ENCODE measurements around the gene PTH2.
A peak's percentile ranks its signal among the peaks of the same experiment; 100 is the strongest.
"Not testable (repeated sequence)": the region's sequence is repeated elsewhere in the genome, so short reads cannot be mapped to it uniquely, and the experiment has no call there.

The PTH2 gene

DNA sequence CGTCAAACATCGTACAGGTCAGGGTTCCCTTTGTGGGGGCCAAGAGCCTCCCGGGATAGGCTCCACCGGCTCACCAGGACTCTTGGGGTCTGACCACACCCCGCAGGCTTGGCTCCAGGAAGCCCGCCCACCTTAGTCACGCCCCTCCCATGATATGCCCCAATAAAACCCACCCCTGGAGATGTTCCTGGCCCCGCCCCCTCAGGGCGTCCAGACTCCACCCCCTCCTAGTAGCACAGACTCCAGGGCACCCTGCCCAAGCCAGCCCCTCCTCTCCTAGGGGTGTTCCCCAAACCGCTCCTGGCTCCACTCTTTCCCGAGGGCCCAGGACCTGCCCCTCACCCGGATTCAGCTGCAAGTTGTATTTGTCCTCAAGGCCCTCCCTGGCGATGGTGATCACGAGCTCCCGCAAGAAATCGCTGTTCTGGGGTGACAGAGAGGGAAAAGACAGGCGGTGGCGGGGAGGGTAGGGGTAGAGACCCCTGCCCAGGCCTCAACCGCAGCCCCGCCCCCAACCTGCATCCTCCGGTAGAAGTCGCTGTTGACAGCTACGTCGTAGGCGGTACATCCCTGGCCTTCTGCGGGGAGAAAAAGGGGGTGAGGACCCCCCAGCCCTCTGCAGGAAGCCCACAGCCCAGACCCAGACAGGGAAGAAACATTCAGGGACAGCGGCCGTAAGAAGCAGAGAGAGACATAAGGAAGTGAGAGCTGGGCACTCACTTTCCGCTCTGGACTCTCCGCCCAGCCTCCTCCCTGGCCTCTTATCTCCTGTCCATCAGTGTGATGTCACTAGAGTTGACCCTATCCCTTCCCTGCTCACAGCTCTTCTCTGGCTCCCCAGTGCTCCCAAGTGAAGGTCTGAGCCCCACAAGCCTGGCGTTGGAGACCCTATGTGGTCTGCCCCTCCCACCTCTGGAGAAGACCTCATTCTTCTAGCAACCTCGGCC lies 24.5 kb upstream of the PTH2 start:
- peak; percentile 63 to 72 for DNase-seq

DNA sequence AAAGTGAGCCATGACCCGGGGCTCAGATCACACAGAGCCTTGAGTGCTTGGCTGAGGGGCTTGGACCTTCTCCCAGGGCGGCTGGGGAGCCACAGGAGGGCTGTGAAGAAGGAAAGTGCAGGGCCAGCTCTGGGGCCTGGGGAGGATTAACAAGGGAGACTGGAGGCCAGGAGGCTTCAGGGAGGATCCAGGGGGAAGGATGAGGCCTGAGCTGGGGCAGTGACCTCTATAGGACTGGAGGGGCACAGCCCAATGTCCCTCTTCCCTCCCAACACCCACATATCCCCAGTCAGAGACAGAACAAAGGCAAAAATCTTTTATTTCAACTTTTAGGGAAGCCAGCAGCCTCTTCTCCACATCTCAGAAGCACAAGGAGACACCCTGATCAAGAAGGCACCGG lies 22.8 kb upstream of the PTH2 start:
- DNase-seq = no peak

DNA sequence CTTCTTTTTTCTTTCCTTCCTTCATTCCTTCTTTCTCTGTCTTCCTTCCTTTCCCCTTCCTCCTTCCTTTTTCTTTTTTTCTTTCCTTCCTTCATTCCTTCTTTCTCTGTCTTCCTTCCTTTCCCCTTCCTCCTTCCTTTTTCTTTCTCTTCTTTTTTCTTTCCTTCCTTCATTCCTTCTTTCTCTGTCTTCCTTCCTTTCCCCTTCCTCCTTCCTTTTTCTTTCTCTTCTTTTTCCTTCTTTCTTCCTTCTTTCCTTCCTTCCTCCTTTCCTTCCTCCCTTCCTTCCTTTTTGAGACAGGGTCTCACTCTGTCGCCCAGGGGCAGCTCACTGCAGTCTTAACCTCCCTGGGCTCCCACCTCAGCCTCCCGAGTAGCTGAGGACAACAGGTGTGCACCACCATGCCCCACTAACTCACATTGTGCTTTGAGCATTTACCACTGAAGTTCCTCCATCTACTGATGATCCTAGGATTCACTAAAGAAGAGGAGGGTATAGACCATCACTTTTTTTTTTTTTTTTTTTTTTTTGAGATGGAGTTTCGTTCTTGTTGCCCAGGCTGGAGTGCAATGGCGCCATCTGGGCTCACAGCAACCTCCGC lies 21.0 kb upstream of the PTH2 start:
- not testable (repeated sequence) for DNase-seq

DNA sequence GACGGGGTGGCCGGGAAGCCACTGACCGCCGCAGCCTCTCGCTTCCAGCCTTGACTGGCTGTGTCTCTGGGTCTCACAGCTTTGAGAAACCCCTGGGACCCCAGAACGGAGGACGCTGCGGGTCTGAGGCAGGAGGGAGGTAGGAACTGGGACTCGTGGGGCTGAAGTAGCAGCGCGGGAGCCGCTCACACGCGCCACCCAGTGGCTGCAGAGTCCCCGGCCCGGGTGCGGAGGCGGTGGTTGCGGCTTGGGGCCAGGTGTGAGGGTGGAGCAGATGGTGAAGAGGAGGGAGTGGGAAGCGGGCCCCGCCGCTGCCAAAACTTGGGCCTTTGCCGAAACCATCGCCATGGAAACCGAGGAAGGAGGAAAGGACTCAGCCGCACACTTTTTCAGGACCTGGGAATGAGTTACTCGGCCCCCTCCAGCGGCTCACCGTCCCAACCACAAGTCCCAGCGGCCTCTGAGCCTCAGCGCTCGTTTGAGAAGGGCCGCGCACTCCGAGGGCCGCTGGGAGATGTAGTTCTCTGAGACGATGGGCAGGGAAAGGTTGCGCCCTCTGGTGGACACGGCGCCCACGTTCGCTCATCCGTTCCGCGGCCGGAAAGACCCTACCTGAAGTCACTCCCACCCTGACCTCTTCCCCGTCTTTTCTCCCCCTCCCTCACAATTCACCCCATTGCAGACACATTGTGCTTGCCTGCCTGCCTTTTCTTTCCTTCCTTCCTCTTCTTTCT lies 20.3 kb upstream of the PTH2 start:
- DNase-seq = peak; percentile 97 to 98

DNA sequence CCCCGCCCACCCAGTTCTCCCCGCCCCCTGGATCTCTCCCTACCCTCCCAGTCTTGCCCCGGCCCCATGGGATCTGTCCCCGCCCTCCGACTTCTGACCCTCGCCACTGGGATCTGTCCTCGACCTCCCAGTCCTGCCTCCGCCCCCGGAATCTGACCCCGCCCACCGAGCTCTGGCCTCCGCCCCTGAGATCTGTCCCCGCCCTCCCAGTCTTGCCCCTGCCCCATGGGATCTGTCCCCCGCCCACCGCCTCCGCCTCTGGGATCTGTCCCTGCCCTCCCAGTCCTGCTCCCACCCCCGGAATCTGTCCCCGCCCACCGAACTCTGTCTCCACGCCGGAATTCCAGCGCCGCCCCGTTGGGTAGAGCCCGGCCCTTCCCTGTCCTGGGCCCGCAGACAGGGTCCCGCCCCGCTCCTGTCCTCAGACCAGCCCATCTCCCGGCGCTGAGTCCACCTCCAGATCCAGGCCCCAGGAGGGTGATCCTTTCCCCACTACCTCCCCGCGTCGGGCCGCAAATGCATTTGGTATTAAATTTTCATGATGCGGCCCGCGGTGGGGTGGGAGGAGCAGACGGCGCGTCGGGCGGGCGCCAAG lies 19.6 kb upstream of the PTH2 start:
- DNase-seq = peak; percentile 80 to 81

DNA sequence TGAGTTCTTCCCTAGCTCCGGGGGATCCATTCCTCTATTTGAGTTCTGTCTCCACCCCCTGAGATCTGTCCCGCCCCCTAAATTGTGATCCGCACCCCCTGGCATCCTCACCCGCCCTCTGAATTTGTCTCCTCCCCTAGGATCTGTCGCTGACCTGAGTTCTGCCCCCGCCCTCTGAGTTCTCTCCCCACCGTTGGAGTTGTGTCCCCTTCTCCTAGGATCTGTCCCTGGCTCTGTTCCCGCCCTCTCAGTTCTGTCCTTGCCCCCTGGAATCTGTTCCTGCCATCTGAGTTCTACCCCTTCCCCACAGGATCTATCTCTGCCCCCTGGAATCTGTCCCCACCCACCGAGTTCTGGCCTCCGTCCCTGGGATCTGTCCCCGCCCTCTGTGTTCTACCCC lies 19.1 kb upstream of the PTH2 start:
- DNase-seq = peak in 1 of 2 experiments; percentile 51

DNA sequence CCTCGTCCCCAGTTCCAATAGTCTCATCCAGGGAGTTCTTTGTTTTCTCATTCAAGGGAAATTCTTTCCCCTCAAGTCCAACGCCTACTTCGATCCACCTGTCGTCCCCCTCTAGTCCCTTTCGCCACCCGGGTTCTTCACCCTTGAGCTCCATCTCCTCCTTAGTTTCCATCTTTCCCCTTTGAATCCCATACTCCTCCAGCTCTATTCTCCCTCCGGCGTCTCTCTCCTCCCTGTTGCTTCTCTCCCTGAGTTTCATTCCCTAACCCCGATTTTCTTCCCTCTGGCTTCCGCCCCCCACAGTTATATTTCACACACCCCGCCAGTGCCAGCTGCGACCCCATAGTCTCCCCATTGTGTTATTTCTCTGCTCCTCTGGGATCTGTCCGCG lies 18.7 kb upstream of the PTH2 start:
- DNase-seq = no peak

DNA sequence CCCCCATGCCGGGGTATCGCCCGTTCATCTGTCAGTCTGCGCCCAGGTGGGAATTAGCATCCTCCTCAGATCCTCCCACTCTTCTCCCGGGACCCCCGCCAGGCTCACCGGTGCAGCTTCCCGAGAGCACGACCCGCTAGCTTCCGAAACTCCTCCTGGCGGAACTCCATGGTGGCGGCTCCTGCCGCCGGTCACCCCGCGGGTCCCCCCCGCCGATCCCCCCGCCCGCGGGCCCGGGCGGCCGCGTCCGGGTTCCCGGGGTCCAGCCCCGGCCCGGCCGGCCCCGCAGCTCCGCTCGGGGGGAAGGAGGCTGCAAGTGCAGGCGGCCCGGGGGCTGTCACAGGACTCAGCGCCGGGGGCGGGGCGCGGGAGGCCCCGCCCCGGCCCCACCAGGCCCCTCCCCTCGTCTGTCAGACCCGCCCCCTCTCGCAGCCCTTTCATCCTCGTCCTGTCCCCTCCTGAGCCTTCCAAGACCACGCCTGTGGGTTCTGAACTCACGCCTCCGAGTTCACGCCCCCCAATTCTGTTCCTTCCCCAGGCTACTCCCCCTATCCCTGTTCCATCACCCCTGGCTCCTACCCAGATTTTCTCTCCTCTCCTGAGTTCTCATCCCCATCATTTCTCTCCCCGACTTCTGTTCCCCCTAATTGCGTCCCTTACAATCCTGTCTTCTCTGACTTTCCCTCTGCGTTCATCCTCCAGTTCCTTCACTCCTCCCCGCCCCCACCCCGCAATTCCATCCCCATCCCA lies 18.1 kb upstream of the PTH2 start, which contains the start of gene SLC17A7:
Gene SLC17A7, minus strand, starts transcription at position 318 of the 750 bp plus-strand sequence. Its CDS starts 148 bp downstream, at position 170.
- peak; percentile 64 to 76 for DNase-seq

DNA sequence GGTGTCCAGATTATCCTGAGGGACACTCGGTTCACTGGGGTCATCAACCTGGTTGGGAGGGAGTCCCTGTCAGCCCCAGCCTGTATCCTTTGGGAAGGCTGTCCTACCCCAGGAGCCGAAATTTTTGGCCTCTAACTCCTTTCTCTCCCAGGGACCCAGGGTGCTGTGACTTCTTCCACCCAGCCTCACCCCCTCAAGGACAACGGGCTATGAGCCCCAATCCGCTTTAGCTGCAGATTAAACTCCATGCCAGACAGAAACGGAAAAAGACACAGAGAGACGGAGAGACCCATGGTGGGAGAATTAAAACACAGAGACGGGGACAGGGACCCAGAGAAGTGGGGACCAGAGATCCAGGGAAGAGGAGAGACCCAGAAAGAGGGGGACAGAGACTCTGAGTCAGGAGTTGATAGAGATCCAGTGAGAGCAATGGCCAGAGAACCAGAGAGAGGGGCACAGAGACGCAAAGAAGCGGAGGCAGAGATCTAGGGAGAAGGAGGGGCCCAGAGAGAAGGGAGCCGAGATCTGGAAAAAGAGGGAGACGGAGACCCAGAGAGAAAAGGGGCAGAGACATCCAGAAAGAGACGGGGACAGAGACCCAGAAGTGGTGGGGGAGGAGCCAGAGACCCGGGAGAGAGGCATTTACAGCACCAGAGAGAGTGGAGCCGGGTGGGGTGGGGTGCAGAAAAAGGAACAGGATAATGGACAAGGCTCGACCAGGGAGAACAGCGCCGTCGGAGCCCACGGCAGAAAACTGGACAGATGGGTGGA lies 17.4 kb upstream of the PTH2 start:
- no peak for DNase-seq

DNA sequence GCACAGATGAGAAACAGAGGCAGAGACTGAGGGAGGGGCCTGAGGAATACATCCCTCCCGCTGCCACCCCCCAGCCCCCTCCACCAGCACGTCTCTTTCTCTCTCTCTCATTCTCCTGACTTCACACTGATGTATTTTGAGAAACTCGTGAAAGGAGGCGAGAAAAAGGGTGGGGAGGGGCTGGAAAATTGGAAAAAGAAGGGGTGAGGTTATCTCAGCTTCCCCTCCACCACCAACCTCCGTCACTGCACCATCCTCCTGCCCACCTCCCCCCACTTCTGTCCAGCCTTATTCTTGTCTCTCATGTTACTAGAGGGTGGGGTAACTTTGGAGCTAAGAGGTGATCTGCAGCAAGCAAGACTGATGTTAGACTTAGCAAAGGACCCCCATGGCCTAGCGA lies 16.6 kb upstream of the PTH2 start:
- DNase-seq = no peak

DNA sequence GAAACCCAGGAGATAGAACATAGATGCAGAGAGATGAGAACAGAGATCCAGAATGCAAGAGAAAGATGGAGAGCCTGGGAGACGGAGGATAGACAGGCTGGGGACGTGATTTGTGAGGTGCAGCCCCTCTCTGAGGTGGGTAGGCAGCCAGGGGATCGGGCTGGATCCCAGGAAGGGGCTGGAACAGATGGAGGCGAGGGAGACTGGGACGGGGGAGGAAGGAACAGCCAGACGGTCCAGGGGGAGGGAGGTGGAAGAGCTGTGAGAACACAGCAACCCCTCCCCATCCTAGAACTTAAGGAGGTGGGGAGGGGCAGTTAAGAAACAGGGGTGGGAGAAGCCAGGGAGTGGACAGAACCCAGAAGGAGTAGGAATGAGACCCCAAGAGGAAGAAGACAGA lies 15.0 kb upstream of the PTH2 start:
- DNase-seq = no peak

DNA sequence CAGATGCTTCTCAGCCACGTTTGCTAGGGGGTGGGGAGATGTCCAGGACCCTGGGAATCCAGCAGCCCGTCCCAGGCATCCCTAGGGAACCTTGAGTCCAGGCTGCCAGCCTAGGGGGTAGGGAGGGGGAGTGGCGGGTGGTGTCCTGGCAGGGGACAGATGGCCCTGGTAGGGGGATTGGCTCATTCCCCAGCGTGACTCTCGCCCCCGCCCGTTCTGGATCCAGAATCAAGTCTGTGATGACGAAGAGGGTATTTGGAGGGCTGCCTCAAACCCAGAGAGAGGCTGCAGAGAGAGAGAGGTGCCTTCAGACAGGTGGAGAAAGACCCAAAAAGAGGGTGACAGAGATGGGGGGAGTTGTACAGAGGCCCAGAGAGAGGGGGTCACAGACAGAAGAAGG lies 14.0 kb upstream of the PTH2 start:
- DNase-seq = no peak

DNA sequence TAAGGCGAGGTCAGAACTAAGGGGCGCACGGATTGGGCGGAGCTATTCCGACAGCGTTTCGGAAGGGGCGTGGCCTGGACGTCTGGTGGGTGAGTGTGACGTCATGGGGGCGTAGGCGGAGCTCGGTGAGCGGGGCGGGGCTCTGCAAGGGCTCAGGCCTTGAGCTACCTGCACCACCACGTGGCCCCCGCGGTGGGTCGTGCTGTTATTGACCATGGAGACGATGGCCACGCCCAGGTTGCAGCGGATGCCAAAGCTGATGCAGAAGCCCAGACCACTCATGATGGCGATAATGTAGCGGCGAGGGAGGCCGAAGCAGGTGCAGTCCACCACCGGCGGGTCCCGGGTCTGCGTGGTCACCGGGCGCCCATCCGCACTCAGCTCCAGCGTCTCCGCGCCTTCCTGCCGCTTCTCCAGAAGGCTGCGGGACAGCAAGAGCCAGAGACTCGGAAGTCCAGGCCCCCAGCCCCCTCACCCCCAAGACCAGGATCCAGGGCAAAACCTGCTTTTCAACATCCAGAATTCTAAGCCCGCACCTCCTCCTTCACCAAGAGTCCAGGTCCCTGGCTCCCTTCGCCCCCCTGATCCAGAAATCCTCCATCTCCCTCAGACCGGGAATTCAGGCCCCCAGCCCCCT lies 13.3 kb upstream of the PTH2 start:
- peak; percentile 75 to 81 for DNase-seq

DNA sequence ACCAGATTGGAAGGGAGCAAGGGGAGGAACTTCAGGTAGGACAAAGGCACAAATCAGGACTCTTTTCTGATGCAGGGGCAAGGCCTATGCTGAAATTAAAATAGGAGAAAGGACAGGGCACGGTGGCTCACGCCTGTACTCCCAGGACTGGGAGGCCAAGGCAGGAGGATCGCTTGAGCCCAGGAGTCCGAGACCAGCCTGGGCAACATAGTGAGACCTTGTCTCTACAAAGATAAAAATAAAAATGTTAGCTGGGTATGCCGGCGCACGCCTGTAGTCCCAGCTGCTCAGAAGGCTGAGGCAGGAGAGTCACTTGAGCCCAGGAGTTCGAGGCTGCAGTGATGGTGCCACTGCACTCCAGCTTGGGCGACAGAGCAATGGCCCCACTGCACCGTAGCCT lies 12.4 kb upstream of the PTH2 start:
- DNase-seq = no peak

DNA sequence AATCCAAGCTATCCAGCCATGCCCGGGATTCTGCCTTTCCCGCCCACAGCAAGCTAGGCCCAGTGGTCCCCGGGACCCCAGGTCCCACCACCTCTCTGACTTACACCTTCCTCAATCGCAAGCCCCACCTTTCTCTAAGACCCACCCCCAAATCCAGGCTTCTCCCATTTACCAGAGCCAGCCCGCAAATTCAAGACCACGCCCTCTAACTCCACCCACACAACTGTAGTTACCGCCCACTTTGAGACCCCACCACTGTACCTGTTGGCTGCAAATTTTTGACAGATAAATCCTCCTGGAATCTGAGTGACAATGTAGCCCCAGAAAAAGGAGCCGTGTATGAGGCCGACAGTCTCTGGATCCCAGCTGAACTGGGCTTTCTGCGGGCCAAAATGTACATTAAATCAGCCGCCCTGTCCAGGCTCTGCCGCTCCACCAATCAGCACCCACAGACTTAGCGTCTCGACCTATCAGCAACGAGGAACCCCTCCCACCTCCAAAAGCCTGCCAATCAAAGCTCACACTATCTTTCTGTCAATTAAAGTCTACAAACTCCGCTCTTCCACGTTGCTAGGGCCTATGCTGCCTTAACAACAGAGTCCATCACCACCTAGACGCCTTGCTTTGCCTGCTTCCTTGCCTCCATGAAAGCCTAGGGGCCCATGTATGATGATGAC lies 11.8 kb upstream of the PTH2 start:
- DNase-seq = no peak

DNA sequence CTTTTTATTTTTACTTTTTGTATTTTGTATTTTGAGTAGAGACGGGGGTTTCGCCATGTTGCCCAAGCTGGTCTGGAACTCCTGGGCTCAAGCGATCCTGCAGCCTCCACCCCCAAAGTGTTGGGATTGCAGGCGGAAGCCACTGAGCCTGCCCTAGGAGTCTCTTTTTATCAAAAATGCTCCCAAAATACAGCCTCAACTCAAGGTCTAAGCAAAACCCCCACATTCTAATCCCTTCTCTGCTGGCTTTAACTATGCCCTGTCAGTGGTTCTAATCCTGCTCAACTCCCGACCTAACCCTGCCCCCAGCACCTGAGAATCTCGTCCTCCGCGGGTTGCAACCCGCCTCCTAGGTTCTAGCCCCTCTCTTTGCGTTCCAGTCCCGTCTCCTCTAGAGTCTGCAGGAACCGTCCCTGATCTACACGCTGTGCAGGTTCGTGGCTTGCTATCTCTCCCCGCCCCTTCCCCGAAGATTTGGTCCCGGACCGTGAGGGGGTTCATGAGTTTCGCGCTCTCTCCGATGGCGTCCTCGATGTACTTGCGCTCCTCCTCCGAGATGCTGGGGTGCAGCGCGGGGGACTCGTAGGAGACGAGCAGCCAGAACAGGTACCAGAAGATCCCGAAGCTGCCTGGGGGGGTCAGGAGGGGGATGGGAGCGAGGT lies 10.1 kb upstream of the PTH2 start:
- no peak for DNase-seq

DNA sequence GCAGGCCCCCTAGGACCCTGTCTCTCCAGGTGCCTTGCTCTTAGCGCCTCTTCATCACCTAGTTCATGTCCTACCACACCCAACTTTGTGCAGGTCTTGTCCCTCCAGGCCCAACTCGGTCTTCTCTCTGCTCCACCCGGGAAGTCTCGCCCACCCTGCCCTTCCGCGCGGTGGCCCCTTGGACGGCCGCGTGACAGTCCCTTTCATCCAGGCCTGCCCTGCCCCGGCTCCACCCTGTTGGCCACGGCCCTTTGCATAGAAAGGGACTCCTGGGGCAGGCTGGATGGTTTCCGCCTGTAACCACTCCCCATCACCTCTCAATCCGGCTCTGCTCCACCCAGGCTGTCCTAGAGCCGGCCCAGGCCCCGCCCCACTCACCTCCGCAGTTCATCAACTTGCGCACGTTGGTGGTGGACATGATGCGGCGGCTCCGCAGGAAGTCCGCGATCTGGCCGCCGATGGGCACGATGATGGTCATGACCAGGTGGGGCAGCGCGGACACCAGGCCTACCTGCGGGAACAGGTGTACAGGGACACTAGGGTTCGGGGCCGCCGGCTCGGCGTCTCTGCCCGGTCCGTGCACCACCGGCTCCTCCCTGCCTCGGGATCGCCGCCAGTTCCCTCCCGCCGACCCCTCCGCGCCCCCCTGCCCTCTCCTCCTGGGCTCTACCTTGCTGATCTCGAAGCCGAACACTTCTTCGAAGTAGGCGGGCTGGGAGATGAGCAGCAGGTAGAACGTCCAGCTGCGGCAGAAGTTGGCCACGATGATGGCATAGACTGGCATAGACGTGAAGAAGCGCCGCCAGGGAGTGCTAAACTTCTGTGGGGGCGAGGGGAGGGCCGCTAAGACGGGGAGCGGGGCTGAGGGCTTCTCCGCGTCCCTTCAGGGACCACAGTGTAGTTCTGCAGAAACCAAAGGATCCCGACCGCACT lies 9.2 kb upstream of the PTH2 start:
- peak in 1 of 2 experiments; percentile 55 for DNase-seq

DNA sequence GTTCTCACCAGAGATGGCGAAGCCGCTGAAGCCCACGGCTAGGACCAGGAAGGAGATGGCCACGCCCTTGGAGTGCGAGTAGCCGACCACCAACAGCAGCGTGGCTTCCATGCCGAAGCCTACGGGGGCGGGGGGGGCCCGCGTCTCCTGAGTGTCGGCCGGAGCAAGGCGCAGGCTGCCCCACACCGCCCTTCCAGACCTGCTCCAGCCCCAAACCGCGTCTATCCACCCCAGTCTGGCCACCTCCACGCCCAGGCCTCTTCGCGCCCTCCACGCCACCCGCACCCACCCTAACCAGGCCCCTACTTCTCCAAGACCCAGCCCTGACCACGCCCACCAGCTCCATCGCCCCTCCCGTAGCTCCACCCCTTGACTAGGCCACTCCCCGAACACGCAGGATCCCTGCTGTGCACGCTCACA lies 8.1 kb upstream of the PTH2 start:
- peak; percentile 57 to 65 for DNase-seq
